ENCODE measurements around the gene PSME3IP1.

PSME3IP1 gene

DNA sequence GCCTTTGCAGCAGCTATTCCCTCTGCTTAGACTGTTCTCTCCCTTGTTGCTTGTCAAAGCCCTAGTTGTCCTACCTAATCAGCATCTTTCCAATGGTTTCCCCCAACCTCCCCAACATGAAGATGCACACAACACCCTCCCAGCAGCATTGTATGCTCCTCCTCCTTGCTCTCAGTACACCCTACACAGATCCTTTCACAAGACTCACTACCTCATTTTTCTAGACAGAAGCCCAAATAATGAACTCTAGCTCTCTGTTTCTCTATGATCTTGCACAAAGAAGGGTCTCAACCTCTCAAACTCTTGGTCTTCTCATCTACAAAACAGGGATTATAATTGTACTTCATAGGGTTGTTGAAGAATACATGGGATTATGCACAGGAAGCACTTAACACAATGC lies 19.4 kb downstream of the PSME3IP1 start:
- ATAC-seq: no peak

DNA sequence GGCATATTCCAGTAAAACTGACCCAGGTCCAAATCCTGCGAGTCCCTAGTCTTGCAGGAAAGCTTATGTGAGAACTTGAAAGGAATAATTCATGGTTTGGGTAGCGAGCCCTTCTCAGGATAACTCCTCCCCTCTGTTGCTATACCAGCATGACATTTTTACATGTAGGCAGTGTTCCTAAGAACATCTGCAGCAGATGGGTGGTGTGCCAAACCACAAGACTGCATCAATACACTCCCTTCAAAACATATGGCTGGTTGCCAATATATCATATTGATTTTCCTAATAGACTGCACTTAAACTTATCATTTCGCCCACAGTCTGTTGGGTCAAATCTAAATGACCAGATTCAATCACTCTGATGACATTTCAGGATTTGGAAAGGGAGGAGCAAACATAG lies 19.9 kb downstream of the PSME3IP1 start:
- ATAC-seq: no peak

DNA sequence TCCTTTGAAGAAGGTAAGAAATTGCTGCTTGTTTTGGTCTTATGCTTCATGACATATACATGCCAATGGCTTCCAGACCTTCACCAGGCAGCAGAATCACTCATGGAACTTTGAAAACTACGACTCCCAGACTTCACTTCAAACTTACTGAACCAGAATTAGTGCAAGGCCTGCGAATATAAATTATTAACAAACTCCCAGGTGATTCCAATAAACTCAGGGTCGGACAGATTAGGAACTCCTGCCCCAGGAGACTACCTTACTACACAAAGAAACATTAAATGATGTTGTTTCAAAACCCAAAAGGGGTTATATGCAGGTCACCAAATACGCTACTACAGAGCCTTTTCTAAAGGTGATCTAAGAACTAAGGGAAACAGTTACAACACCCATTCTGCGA lies 20.4 kb downstream of the PSME3IP1 start:
- no peak for ATAC-seq

DNA sequence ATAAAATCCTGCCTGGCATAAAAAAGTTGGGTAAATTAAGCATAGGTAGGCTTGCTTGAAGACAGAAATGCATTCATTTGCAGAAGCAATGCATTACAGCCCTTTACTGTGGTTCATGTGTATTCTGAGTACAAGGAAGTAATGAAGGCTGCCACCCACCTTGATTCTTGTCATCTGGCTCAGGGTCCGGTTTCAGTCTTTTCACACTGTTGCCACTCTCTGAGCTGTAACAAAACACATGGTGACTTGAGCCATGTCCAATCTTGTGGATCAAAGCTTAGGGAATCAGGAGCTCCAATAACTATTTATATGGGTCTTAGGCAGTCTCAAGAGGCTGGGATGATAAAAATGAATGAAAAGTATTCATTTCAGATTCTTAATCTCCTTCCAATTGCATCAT lies 22.0 kb downstream of the PSME3IP1 start:
- ATAC-seq: no peak

DNA sequence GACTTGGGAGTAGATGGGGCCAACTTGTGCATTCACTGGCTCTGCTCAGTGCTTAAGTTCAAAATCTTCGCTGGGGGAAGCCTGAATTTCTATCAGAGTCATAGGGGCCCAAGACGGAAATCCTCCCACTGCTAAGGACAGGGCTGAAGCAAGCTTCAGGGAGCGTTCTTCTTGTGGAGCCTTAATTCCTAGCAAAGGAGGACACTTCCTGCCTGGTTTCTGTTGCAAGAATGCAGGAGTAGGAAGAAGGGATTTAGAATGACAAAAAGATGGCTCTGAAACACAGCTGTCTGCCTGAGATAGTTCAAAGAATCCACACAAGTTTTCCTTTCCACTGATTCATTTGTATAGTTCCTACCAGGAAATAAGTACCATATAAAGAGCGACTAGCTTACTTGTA lies 26.4 kb downstream of the PSME3IP1 start:
- ATAC-seq: no peak

DNA sequence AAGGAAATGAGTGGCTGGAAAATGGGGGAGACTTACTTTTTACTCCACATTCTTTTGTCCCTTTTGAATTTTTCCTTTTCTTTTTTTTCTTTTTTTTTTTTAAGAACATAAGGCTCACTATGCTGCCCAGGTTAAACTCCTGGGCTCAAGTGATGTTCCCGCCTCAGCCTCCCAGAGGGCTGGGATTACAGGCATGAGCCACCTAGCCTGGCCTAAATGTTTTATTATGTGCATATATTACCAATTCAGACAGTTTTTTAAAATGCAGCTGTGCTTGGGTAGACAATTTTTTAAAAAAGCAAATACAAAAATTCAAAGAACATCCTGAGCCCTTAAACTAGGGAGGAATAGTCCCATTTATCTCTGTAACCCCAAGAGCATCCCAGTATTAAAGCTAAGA lies 28.3 kb downstream of the PSME3IP1 start:
- ATAC-seq: no peak

DNA sequence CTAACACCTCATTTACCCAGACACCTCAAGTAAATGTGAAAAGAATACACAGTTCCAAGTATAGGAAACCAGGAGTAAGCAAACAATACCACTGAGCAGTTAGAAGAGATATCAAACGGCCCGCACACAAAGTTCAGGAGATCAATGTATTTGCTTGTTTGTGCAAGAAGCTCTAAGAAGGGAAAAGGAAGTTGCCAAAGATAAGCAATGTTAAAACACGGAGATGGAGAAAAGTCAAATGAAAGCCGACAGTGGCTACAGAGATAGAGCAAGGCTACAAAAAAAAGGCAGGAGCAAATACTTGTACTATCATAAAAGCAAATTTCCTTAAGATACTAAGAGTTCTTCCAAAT lies 29.5 kb downstream of the PSME3IP1 start:
- ATAC-seq: no peak

DNA sequence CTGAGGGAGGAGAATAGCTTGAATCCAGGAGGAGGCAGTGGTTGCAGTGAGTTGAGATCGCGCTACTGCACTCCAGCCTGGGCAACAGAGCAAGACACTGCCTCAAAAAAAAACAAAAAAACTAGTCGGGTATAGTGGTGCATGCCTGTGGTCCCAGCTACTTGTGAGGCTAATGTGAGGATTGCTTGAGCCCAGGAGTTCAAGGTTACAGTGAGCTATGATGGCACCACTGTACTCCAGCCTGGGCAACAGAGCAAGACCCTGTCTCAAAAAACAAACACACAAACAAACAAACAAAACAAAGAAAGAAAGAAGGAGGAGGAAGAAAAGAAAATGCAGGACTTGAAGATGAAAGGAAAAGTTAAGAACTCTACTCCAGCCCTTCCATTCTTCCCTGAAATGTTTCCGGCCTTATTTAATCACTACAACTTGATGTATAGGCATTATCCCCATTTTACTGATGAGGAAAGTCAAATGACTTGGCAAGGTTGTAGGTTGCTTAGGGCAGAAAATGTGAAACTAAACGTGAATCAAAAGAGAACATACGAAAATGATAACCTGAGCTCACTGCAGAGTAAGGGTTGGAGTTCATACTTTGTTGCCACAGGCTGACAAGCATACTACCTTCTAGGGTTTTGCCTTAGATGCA lies 30.0 kb downstream of the PSME3IP1 start:
- ATAC-seq: no peak

DNA sequence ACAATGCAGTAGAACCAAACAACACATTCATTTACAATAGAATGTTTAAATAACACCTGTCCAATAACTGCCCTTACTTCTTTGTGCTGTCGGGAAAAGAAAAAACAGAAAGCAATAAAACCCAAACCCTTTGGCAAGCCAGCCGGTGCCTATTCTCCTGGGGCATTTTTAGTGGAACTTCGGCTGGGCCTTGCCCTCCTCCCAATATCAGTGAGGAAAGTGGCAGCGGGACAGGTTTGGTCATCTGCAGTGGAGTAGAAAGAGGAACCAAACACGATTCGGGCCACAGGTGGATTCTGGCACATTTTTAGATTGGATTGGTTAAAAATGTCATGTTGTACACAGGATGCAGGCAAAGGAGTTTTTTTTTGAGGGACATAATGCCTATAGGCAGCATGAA lies 32.0 kb downstream of the PSME3IP1 start:
- ATAC-seq: no peak

DNA sequence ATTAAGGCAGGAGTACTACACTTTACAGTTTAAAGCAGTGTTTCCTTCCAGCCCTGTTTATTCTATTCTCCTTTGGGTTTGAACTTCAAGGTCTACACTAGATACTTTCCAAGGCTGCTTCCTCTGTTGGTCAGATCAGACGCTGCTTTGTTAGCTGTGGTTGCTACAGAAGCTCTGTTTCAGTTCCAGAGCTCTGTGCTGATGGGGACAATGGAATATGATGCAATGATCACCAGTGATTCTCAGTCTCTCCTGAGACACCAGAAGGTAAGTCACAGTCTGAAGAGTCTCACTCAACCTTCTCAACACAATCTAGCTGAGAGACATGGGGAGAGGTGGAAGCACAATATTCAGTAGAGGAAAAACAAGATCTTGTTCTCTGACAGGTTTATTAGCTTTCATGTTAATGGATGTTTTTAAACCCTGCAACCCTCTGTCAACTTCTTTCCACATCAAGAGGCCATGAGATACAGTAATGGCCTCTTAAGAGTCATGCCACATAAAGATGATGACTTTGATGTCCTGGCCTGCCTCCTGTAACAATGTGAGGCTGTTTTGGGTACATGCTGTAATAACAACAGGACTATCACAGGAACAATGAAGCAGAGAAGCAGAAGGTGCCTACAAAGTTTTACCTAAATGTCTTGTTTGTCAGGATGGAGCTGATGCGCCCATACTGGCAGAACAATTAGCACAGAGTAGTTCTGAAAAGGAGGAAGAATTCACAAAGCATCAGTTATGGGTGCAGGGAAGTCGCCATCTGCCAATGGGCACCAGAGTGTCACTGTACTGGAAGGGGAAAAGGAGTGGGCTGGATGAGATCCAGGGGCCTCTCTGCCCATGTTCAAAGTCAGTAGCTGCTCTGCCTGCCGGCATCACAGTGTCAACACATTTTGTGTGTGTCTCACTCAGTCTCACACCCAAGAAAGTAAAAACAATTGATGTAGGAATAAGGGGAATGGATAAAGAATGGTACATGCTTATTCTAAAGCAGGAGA lies 33.4 kb downstream of the PSME3IP1 start:
- no peak for ATAC-seq

DNA sequence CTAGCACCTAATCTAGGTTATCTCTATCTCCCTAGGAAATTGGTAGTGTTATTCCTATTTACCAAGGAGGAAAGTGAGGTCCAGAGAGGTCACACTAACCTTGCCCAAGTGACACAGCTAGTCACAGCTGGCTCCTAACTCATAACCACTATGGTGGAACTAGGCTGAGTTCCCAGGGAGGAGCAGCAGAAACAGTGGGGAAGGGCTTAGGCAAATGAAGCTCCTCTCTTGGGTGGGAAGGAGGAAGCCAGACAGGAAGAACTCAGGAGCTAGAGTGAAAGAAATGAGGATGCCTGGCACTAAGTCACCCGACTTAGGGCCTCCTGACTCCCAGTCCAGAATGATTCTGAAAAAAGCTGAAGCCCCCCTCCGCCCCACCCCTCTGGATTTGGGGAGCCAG lies 34.5 kb downstream of the PSME3IP1 start:
- no peak for ATAC-seq

DNA sequence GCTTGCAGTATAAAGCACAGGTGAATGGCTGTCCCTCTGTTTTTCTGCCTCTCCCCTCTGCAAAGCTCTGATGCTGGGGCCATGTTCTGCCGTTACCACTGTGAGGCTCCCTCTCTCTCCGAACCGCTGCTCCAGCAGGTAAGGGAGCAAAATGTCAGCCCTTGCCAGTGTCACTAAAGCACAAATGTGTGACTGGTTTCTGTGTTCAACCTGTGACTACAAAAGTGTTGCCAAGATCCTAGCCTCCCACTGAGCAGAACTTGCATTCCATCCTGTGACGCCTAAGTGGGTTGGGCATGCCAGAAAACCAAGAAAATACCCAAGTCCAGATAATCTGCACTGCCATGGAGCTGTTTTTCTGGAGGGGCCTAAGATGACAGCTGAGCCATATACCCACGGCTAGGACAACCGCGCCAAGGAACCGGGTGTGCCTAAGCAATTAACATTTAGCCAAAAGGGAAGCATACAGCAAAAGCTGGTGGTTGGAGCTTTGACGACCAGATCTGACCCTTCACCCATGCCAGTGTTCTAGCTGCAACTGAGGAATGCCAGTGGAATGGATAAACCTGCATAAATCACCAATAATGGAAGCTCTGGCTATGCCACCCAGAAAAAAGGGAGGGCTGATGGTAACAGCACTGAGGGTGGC lies 35.0 kb downstream of the PSME3IP1 start:
- ATAC-seq: no peak

DNA sequence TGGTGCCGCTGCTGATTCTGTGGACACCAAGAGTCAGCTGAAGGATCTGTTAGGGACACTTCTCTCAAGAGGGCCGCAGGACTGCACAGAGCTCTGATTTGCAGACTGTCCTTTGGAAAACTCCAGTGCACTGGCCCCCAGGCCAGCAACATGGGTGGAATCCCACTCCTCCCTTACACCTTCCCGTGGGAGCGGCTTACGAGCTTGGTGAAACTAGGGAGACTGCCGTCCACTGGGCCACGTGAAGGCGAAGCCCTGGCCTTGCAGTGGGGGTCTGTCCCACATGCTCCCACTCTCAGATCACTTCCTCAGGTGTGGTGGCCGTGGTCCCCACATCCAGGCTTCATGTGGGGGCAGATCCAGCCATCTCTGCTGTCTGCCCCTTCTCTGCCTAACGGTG lies 36.4 kb downstream of the PSME3IP1 start:
- ATAC-seq: no peak

DNA sequence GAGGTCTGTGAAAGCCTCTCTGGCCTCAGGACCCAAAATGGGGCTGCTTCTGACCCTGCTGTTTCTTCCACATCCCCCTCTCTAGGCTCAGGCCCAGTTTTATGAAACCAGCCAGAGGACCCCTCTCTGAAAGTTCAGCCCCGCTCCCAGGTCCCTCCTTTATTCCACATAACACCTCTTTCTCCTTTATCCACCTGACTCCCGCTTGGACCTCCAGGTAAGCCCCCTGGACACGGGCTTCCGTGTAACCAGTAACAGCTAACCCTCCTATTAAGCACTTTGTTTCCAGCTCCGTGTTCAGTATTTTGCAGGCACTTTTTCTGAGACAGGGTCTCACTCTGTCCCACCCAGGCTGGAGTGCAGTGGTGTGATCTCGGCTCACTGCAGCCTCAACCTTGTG lies 37.4 kb downstream of the PSME3IP1 start:
- ATAC-seq: no peak

DNA sequence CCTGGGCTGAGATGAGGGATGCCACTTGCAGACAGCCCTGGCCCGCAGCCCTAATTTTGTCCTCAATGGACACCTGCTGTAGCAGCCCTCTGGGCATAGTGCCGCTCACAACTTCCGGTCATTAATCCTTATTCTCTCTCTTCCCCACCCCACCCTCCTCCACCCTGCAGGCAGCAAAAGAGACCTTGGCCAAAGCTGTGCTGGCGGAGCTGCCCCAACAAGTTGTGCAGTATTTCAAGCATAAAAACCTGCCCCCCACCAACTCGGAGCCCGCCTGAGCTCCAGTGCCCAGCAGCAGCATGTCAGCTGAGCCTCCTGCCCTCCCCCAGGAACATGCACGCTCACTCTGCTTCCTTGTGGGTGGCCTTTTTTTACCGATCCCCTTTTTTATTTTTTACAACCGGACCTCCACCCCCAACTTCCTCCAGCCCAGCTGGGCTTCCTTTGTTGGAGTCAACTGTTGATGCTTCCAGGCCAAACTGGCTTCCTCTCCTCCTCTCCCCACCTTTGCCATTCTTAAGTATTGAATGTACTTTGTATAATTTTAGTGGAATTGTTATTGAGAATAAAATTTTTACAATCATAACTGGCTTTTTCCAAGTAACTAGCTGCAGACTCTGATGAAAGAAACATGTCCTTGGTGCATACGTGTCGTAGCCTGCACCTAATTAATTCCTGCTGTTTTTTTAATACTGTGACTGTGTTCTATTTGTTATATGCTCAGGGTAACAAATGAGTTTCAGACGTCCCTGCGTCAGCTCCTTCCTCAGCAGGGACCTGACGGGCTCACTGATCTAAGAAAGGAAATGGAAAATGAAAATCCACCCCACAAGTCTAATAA lies 38.2 kb downstream of the PSME3IP1 start:
- ATAC-seq: no peak

DNA sequence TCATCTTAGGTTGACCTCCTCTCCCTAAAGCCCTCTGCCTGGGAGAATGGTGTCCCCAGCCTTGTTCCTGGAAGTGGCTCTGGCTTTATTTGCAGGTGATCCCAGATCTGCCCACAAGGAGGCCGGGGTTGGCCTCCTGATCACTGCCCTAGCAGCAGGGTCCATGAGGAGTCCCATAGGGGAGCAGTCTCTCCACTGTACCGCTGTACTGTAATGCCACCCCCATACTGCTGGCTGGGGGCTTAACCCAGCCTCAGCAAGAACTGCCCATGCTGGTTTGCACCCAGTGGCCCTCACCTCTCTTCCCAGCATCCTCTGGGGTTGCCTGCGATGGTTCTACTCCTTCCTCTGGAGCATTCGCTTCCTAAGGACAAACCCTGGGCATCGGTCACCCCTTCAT lies 39.1 kb downstream of the PSME3IP1 start:
- no peak for ATAC-seq

DNA sequence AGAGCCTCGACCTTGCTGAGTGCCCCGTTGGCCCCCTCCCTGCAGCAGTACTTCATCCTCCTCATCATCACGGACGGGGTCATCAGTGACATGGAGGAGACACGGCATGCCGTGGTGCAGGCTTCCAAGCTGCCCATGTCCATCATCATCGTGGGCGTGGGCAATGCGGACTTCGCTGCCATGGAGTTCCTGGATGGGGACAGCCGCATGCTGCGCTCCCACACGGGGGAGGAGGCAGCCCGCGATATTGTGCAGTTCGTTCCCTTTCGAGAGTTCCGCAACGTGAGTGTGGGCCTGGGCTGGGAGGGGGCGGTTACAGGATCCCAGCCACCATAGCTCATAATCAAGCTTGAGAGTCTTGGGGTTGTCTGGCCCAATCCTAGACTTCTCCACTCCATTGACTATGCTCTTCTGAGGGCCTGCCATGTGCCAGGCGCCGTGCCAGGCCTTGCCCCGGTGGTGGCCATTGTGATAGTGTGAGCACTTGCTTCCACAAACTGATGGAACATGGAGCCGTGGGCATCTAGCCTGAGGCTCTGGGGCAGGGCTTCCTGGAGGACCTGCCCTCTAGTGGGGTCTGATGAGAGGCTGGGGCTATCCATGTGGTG lies 39.7 kb downstream of the PSME3IP1 start:
- ATAC-seq: no peak

DNA sequence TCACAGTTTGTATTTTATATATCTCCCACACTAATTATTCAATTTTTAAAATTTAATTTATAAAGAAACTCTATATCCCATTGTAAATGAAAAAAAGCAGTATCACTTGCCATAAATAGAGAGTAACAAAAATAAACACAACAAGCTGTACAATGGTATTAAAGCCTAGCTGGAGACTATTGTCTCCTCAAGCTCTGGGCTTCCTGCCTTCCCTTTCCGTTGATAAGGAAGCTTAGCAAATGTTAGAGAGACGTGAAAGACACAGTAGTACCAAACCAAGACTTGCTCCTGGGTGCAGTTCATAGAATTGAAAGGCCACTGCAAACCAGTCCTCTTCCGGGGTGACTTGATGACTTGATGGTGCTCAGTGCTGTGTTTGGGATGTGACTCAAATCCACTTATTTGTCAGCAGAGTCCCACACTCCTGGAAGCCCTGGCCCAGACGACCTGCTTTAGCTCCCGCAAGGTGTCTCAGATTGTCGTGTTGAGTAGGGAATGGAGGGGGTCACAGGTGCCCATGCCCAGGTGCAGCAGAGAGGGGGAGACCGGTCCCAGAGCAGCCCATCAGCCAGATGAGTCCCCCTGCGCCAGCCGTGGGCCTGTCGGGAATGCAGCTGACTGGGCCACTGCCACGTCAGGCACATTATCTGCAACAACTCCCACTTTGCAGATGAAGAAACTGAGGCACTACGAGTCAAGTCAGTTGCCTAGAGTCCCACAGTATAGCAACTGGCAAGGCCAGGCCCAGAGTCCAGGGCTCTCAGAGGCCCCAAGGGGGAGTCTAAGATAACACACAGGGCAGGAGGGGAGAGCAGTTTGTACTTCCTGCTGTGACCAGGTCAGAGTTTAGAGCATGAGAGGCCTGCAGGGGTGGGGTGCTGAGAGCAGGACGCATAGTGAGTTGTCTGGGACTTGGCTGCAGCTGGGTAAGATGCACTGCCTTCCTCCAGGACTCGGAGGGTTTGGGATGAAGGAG lies 40.5 kb downstream of the PSME3IP1 start:
- ATAC-seq: no peak

DNA sequence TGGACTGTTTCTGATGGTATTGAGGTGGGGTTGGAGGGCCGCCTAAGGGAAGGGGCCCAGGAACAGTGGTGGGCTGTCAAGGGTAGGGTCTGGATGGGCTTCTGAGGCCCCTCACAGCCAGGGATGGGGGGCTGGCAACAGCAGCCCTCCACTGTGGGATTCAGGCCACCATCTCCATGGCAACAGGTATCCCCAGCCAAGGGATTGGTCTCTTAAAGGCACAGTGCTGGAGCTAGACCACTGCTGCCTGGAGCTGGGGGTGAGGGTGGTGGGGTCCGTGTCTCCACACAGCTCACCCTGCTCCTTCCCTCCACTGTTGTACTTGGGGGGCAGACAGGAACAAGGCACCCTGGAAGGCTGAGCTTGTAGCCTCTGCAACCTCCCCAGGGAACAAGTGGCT lies 41.8 kb downstream of the PSME3IP1 start:
- no peak for ATAC-seq

DNA sequence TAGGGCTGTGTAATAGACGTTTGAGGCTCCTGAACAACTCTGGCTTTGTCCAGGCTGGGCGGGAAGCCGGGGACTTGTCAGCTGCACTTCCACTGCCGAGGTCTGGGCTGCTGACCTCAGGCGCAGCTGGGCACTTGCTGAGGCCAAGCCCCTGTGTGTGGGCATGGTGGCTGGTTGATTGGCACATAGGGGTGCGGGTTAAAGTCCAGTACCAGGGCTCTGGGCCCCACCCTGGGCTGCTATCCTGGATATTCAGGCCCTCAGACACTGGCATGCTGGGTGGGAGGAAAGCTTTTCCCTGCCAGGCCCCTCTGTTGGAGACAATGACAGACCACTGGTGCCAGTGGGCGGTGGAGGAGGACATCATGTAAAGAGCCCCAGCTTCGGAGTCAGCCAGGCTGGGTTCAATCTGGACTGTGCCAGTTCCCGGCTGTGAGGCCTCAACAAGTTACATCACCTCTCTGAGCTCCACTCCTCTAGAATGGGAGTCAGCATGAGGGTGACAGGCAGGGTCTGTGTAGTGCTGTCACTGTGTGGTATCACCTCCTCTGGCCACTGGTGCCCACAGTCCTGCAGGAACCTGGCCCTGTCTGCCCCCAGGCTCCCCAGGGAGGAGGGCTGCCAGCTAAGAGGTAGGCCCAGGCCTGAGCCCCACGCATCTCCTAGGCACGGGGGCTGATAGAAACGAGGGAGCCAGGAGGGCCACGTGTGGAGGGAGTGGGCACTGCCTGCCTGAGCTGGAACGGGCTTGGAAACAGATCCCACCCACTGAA lies 42.5 kb downstream of the PSME3IP1 start:
- no peak for ATAC-seq
